WTC11 (cell line): ENCODE measurements around the gene PDC.

Experiments
- JUN ChIP-seq: sonication (generic); formaldehyde crosslinking; IDR thresholded peaks from 2 replicates; pipeline ENCODE4 v1.8.0; 2023; ENCODE audit warnings: mild to moderate bottlenecking, missing genetic modification reagents
- MXD4 ChIP-seq: fragments of 250-450 bp; sonication (Bioruptor Pico); IDR thresholded peaks from 2 replicates; pipeline ENCODE4 v1.8.0; 2021; ENCODE audit warnings: mild to moderate bottlenecking, moderate library complexity, borderline replicate concordance
- SP1 ChIP-seq: sonication (generic); formaldehyde crosslinking; conservative IDR thresholded peaks from 2 replicates; pipeline ENCODE4 v1.8.1; 2022; ENCODE audit warnings: missing genetic modification reagents
- TF ChIP-seq, protein P1 (sequence below): fragments of 200-600 bp; IDR thresholded peaks from 2 replicates; pipeline ENCODE4 v1.8.0; 2022; ENCODE audit warnings: antibody characterized with exemption
- TF ChIP-seq, protein P2 (sequence below): sonication (generic); formaldehyde crosslinking; IDR thresholded peaks from 2 replicates; pipeline ENCODE4 v1.8.1; 2023; ENCODE audit warnings: mild to moderate bottlenecking, missing genetic modification reagents, moderate library complexity
- TF ChIP-seq, protein P3 (sequence below): fragments of 250-450 bp; sonication (Bioruptor Pico); IDR thresholded peaks from 2 replicates; pipeline ENCODE4 v2.1.2; 2022; ENCODE audit warnings: mild to moderate bottlenecking, moderate library complexity
- TF ChIP-seq, protein P4 (sequence below): sonication (generic); formaldehyde crosslinking; IDR thresholded peaks from 2 replicates; pipeline ENCODE4 v1.8.0; 2022; ENCODE audit warnings: mild to moderate bottlenecking, missing genetic modification reagents
- TF ChIP-seq, protein P5 (sequence below): sonication (generic); formaldehyde crosslinking; IDR thresholded peaks from 2 replicates; pipeline ENCODE4 v1.8.0; 2023; ENCODE audit warnings: missing genetic modification reagents

DNA sequence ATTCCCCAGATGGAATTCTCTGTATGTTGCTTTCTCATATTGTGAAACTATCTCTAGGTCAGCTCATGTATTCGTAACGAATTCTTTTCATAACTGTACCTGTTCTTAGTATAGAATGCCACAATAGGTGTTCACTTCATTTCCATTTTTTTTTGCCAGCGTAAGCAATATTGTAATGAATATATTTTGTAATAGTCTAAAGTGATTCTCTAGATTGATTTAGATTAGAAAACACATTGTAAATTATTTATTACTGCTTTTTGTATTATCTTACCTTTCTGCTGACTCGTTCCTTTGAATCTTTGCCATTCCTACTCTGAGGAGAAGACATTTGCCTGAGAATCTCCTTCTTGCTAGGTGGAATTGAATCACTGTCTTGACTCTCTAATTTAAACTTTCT lies 14.8 kb downstream of the PDC start:
- TF ChIP-seq, protein P1, sequence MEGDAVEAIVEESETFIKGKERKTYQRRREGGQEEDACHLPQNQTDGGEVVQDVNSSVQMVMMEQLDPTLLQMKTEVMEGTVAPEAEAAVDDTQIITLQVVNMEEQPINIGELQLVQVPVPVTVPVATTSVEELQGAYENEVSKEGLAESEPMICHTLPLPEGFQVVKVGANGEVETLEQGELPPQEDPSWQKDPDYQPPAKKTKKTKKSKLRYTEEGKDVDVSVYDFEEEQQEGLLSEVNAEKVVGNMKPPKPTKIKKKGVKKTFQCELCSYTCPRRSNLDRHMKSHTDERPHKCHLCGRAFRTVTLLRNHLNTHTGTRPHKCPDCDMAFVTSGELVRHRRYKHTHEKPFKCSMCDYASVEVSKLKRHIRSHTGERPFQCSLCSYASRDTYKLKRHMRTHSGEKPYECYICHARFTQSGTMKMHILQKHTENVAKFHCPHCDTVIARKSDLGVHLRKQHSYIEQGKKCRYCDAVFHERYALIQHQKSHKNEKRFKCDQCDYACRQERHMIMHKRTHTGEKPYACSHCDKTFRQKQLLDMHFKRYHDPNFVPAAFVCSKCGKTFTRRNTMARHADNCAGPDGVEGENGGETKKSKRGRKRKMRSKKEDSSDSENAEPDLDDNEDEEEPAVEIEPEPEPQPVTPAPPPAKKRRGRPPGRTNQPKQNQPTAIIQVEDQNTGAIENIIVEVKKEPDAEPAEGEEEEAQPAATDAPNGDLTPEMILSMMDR: no peak
- TF ChIP-seq MXD4 (no peak), SP1 (CRISPR knock-in tag) (no peak), JUN (CRISPR knock-in tag) (no peak)
- TF ChIP-seq, protein P2, sequence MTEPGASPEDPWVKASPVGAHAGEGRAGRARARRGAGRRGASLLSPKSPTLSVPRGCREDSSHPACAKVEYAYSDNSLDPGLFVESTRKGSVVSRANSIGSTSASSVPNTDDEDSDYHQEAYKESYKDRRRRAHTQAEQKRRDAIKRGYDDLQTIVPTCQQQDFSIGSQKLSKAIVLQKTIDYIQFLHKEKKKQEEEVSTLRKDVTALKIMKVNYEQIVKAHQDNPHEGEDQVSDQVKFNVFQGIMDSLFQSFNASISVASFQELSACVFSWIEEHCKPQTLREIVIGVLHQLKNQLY: no peak
- TF ChIP-seq, protein P3, sequence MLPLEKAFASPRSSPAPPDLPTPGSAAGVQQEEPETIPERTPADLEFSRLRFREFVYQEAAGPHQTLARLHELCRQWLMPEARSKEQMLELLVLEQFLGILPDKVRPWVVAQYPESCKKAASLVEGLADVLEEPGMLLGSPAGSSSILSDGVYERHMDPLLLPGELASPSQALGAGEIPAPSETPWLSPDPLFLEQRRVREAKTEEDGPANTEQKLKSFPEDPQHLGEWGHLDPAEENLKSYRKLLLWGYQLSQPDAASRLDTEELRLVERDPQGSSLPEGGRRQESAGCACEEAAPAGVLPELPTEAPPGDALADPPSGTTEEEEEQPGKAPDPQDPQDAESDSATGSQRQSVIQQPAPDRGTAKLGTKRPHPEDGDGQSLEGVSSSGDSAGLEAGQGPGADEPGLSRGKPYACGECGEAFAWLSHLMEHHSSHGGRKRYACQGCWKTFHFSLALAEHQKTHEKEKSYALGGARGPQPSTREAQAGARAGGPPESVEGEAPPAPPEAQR (CRISPR knock-in tag): no peak
- TF ChIP-seq, protein P4, sequence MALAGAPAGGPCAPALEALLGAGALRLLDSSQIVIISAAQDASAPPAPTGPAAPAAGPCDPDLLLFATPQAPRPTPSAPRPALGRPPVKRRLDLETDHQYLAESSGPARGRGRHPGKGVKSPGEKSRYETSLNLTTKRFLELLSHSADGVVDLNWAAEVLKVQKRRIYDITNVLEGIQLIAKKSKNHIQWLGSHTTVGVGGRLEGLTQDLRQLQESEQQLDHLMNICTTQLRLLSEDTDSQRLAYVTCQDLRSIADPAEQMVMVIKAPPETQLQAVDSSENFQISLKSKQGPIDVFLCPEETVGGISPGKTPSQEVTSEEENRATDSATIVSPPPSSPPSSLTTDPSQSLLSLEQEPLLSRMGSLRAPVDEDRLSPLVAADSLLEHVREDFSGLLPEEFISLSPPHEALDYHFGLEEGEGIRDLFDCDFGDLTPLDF: no peak
- TF ChIP-seq, protein P5, sequence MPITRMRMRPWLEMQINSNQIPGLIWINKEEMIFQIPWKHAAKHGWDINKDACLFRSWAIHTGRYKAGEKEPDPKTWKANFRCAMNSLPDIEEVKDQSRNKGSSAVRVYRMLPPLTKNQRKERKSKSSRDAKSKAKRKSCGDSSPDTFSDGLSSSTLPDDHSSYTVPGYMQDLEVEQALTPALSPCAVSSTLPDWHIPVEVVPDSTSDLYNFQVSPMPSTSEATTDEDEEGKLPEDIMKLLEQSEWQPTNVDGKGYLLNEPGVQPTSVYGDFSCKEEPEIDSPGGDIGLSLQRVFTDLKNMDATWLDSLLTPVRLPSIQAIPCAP (CRISPR knock-in tag): no peak
